GM21515 (cell line): ENCODE data around the gene EID1.
"Not testable (repeated sequence)": the region's sequence is repeated elsewhere in the genome, so short reads cannot be mapped to it uniquely, and the experiment has no call there.

Experiments
- ATAC-seq: cut with Tn5 transposase; IDR thresholded peaks from one replicate; pipeline ENCODE4 v1.9.1; 2021; ENCODE audit not compliant: unreplicated experiment

The EID1 gene, protein sequence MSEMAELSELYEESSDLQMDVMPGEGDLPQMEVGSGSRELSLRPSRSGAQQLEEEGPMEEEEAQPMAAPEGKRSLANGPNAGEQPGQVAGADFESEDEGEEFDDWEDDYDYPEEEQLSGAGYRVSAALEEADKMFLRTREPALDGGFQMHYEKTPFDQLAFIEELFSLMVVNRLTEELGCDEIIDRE

DNA sequence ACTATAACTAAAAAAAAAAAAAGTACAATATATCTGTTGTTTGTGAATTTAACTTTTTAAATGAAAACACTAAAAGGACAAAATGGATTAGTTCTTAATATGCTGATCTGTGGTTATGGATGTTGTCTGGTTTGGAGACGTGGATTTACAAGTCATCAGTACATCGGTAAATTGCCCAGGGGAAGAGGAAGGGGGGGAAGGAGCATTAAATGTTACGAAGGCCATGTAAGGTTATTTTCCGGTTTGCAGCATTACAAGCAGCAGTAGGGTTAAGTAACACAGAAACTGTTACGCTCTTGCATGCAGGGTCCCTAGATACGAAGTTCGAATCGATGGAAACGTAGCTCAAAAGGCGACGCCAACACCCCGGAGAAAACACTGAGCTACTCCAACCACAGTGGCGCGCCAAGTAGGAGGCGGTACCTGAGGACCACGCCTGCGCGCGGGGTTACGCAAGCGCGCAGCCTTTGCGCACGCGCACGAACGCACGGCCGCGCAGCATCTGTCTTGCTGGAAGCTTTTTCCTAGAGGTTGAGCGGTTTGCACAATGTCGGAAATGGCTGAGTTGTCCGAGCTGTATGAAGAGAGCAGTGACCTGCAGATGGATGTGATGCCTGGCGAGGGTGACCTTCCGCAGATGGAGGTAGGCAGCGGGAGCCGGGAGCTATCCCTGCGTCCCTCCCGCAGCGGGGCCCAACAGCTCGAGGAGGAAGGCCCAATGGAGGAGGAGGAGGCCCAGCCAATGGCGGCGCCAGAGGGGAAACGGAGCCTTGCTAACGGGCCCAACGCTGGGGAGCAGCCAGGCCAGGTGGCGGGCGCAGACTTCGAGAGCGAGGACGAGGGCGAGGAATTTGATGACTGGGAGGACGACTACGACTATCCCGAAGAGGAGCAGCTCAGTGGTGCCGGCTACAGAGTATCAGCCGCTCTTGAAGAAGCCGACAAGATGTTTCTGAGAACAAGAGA lies at the start of gene EID1:
Gene EID1, plus strand, starts transcription at position 505 of the 966 bp plus-strand sequence. Its CDS starts 43 bp downstream, at position 548.
- ATAC-seq = peak; percentile 96

DNA sequence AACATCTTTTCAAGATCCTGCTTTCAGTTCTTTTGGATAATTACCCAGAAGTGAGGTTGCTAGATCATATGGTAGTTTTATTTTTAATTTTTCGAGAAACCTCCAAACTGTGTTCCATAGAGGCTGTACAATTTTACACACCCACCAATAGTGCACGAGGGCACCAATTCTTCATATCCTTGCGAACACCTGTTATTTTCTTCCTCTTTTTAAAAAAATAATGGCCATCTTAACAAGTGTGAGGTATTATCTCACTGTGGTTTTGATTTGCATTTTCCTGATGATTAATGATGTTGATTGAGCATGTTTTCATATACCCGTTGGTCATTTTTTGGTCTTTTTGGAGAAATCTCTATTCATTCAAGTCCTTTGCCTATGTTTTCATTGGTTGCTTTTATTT lies 49.5 kb upstream of the EID1 start:
- ATAC-seq = no peak

DNA sequence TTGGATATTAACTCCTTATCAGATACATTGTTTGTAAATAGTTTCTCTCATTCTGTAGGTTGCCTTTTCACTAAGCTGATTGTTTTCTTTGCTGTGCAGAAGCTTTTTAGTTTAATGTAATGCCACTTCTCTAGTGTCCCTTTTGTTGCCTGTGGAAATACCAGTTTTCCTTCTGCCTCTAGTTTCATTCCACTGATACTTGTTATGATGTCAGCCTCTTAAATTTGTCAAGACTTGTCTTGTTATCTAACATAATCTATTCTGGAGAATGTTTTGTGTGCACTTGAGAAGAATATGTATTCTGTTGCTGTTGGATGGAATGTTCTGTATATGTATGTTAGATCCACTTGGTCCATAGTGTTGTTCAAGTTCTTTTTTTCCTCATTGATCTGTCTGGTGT lies 49.0 kb upstream of the EID1 start:
- no peak for ATAC-seq

DNA sequence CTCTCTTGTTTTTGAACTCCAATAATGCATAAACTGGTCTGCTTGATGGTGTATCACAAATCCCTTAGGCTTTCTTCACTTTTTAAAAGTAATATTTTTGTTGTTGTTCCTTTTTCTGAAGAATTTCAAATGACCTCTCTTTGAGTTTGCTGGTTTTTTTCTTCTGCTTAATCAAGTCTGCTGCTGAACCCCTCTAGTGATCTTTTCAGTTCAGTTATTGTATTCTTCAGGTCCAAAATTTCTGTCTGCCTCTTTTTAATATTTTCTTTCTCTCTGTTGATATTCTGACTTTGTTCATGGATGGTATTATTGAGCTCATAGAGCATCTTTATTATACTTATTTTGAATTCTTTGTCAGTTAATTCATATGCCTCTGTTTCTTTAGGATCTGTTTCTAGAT lies 45.3 kb upstream of the EID1 start:
- ATAC-seq = no peak

DNA sequence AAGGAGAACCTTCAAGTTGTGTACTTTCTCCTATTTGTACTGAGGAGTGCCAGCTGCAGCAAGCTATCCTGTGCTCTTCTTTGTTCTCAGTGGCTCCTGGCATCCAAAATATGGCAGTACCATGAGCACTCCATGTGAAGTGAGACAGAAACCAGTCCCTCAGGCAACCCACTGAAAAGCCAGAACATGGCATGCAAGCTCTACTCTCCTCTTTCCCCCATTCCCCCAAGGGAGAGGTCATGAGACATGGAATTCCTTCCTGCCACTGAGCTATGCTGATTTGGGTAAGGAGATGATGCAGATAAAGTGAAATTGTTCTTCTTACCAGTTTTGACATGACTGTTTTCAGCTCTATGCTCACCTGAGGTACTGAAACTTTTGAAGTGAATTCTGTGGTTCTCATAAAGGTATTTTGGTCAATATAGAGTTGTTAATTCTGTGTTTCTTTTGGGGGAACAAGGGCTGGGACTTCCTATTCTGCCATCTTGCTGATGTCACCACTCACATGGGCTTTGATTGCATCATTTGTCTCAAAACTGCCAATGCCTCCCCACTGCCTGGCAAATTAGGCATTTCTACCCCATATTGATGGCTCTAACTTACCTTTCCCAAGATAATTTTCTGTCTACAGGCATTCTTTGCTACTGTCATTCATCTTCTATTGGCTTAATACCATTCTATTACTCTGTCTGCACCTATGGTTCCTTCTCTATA lies 44.3 kb upstream of the EID1 start:
- ATAC-seq = no peak

DNA sequence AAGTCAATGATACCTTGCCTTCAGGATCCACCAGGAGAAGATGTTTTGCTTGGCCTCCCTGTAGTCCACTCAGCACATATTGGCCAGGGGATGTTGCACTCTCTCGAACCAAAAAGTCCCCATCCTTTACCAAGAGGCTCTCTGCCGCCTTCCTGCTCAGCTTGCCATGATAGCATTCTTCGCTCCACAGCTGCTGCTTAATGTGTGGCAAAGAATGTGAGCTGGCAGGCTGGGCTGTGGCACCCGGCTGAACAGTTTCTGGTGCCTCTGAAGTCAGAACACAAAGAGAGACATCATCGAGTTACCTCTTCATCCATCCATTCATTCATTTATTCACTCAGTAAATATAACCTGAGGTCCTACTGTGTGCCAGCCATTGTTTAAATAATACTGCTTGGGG lies 43.2 kb upstream of the EID1 start:
- ATAC-seq = no peak

DNA sequence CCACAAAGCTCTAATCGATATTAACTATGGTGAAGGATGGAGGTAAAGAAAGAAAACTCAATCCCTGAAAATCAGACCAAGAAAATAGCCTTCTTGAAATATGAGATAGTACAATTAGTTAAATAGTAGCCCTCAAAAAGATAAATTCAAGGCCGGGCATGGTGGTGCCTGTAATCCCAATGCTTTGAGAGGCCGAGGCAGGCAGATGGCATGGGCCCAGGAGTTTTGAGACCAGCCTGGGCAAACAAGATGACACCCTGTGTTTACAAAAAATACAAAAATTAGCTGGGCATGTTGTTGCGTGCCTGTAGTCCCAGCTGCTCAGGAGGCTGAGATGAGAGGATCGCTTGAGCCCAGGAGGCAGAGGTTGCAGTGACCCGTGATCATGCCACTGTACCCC lies 35.4 kb upstream of the EID1 start:
- no peak for ATAC-seq

DNA sequence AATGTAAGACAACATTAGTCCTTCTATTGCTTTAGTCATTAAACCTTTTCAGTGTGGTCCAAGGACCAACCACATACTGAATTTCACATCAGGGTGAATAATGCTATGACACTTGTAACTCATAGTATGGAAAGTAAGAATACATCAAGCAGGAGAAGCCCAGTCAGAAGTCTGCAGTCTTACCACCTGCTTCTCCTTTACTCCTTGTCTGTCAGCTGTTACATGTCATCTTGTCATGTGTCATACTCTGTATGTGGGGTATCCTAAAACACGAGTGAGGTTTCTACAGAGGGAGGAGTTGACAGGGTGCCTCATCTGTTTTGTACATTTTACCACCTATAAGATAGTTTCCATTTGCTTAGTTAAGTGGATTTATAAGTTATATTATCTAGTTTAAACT lies 32.8 kb upstream of the EID1 start:
- ATAC-seq = no peak

DNA sequence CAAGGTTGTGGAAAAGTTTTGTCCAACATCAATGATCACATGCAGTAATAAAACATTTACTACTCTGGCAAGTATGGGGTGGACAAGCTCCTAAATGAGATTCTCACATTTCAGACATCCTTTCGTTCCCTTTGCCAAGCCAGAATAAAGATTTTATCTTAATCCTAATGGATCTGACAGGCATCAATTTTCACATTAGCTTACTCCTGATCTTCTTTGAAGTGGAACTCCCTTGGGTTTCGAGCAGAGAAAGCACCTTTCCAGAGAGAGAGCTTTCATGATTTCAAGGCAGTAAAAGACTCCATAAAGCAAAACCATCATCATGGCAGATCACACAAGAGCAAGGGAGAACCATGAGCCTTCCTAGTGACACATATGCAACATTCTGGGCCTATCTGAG lies 27.3 kb upstream of the EID1 start:
- no peak for ATAC-seq

DNA sequence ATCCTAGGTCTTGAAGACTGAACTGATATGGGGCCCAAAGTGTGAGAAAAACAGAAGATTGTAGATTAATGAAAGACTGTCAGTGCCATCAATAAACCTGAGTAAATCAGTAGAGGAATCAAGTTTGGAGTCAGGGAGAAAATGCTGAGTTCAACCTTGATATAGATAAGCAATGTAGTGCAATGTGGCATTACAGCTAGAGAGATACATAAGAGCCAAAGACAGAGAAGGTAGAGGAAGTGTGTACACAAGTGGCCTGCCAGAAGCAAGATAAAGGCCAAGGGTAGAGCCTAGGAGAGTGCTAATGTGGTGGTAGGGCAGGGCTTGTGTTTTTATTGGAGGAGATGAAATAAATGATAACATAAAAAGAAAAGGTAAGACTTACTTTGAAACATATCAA lies 26.0 kb upstream of the EID1 start:
- no peak for ATAC-seq

DNA sequence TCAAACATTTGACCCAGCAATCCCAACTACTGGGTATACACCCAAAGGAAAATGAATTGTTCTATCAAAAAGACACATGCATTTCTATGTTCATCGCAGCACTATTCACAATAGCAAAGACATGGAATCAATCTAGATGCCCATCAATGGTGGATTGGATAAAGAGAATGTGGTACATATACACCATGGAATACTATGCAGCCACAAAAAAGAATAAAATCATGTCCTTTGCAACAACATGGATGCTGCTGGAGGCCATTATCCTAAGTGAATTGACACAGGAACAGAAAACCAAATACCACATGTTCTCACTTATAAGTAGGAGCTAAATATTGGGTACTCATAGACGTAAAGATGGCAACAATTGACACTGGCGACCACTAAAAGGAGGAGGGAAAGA lies 23.5 kb upstream of the EID1 start:
- not testable (repeated sequence) for ATAC-seq

DNA sequence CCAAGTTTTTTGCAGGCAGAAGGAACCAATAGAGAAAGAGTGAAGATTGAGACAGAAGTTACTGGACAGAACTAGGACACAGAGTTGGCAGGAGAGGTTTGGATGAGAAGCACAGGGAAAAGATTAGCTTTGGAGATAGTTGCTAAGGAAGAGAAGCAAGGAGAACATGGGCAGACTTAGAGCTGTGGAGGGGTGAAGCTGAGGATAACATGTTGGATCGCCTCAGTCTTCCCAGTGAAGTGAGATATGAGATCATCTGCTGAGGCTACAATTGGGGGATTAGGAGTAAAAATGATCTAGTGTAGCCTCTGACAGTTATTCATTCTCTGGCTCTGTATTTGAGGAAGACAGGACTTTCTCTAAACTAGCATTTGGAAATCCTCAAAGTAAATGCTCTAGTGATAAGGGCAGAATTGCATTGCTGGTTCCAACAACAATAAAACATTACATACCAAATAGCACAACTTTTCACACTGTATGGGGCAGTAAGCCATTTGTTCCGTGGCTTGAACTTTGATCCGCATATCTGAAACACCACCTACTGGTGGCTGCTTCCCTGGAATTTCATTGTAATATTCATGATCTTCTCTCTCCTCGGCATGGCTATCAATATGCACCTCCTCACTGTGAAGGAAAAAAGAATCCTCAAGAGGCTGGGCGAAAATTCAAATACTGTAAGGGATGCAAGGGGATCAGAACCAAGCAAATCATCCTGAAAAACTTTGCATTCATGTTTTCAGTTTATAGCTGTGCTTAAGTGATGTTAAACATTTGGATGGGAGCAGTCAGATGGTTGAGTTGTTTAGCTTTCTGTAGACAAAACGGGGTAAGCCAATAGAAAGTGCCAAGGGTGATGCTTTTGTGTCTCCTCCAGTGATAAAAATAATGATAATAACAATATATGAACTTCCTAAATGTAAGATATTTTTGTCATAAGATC lies 22.2 kb upstream of the EID1 start:
- ATAC-seq = no peak

DNA sequence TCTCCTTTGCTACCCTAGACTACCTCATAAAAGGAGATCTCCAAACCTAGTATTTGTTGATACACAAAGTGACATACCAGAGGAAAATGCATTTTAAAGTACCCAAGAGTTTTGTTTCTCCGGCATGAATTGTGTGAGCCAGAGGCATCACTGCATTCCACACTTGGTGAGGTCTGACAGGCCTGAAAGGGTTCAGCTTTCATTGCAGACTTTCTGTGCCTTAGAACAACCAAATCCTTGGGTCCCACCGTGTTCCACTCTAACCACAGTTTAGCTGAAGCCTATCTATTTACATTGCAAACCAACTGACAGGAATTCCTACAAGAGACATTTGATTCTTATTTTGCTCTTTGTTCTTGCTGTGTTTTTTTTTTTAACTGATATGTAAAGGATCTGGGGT lies 21.0 kb upstream of the EID1 start:
- ATAC-seq = no peak

DNA sequence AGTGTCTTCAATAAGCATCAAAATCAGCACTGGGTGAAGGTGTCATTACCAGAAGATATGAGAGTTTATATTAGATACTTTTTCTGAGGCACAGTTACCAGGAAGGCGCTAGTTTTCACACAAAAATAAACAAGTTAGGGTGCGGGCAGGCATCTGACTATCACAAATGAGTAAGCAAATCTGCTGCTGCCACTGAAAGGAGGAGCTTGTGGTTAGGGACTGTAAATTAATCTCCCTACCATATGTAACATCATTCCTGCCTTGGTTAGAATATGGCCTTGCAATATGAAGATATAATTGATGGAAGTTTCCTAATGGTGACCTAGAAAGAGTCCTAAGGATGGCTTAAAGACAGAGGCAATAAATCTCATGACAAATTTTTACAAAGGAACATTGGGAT lies 19.5 kb upstream of the EID1 start:
- ATAC-seq = no peak

DNA sequence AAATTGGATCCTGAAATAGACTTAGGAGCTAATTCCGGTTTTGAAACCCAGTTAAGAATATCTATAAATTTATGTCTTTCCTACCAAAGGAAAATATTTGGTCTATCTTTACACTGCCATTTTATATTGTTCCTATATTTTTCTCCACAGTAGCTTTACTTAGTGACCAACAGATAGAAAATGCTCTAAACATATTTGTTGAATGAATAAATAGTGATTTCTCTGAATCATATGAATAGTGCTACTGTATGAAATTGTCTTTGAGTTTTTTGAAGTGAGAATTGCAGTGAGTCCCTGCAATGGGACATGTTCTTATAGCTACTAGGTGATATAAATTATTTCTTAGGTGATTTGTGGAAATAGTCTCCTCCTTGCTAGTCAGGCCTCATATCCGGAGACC lies 18.5 kb upstream of the EID1 start:
- no peak for ATAC-seq

DNA sequence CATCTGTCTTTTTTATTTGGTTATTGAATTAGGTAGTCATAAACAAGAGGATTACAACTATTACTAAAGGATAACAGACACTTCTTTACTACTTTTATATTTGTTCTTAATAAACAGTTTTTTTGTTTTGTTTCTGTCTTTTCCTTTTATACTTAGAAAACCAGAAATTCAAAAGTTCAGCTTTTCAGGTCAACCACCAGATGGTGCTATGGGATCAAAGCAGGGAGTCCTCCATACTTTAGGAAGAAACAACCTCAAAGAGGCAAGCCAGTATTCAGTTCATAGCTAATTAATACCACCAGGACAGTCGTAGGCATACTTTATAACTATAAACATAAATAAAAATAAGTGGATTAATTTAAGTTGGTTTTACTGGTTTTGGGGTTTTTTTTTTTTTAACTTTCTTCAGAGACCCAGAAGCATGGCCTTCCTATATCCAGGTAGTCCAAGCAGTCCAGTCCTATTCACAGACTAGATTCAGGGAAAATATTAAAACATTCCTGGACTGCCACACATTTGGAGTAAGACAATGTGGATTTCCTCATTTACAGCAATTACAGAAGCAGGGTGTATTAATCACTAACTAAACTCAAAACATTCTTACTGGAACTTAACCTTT lies 16.0 kb upstream of the EID1 start:
- peak; percentile 66 for ATAC-seq

DNA sequence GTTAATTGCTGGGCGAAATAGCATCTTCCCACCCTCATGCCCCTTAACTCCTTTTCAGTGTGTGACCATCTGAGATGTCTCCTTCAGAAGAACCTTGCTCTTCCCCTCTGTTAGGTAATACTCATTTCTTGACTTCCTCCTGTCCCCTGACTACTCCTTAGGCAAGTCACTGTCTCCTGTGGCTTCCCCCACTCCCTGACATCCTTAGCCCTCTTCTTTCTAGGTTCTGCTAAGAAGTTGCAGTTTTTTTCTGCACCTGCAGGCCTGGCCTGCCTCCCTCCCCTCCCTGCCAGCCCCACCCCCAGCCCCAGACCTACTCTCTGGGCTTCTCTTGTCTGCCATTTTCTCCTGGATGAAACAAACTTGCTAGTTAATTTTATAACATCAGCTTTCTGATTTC lies 15.2 kb upstream of the EID1 start:
- no peak for ATAC-seq

DNA sequence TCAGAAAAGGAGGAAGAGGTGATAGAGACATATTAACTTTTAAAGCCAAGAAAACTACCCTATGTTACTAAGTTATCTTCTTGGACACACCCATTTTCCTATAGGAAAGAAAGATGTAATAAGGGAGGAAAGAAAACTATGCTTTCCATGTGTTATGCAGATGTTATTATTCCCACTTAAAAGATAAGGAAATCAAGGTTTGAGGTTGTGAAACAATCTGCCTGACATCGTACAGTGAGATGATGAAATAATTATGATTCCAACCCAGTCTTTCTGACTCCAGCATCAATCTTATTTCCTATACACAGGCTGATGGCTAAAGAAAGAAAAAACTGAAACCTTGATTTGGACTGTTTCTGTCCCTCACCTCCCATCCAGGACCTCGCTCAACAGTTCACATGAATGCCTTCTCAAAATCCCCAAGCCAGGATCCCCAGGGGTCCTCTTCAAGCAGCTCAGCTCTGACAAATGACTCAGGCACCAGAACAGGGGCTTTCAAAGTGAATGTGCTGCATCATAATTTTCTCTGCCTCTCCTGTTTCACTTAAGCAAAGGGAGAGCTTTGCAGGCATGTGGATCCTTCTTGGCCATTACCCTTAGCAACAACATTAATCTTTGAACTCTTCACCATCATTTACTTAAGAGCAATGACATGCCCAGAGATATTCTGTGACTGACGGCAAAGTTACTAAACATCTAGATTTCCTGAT lies 12.4 kb upstream of the EID1 start:
- ATAC-seq = no peak

DNA sequence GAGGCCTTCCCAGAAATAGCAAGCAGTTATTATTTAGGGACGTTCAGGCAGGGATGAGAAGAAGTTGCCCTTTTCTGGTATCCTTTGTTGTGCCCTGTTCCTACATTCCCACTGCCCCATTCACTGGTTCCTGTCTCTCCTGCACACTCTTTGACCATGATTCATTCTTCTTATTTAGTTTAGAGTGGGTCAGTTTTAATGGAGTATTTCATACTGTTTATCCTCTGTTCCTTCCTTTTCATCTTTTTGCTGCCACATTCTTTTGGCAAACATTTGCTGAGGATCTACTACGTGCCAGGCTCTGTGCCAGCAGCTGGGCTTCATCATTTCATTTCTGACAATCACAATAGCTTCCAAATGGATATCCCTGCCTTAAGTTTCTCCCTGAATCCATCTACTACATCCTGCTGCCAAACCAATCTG lies 11.8 kb upstream of the EID1 start:
- no peak for ATAC-seq

DNA sequence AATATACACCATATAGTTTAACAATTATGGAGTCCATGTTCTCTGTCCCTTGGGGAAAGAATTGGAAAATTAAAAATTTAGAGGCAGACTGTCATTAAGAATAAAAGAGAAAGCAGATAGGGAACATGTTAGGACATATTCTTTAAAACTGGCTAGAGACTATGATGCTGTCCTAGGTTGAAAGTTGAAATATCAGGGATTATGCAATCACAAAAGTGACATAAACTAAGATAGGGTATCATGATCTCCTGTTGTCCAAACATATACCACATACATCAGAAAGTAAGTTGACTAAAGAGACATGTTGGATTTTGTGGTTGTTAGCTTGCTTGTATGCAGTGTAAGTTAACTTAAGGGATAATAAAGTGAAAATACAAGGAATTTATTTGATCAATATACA lies 9.9 kb upstream of the EID1 start:
- ATAC-seq = no peak
